ENCODE measurements around the gene ANXA7.
"Not testable (repeated sequence)": the region's sequence is repeated elsewhere in the genome, so short reads cannot be mapped to it uniquely, and the experiment has no call there.

The ANXA7 gene

DNA sequence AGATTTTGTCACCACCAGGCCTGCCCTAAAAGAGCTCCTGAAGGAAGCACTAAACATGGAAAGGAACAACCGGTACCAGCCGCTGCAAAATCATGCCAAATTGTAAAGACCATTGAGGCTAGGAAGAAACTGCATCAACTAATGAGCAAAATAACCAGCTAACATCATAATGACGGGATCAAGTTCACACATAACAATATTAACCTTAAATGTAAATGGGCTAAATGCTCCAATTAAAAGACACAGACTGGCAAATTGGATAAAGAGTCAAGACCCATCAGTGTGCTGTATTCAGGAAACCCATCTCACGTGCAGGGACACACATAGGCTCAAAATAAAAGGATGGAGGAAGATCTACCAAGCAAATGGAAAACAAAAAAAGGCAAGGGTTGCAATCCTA is 88.6 kb downstream of the ANXA7 start:
- not testable (repeated sequence) for H3K27me3 ChIP-seq (ENCODE audit: control insufficient read depth, insufficient read depth, low read length); H3K36me3 ChIP-seq (ENCODE audit: control insufficient read depth, insufficient read depth, low read length); H3K4me3 ChIP-seq (ENCODE audit: low read depth, low read length); H3K4me1 ChIP-seq (ENCODE audit: control insufficient read depth, insufficient read depth, low read length); H3K9me3 ChIP-seq (ENCODE audit: control insufficient read depth, insufficient read depth, low read length); H3K9ac ChIP-seq (ENCODE audit: low read depth, low read length)

Measured in iPS-15b (cell line).